ENCODE results near the gene USP24.

Gene USP24

DNA sequence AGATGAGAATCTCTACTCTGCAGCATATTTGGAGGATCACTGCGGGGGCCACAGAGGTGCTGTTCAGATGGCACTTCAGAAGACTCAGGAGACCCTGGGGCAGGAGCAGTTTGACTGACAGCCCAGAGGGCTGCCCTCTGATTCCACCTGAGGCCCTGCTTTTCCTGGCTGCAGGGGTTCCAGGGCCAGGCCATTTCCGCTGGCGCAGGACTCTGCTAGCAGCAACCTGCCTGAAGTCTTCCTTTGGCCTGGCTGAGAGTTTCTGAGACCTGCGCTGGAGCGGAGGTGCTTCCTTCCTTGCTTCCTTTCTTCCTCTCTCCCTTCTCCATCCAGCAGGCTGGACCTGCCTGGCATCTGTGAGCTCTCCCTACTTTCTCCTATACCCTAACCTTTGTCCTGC is 164.0 kb downstream of the USP24 start:
- Histone ChIP-seq H3K9me2 (replicated peaks; ENCODE audit: low read depth, low read length) (no peaks in the 10 kb centered on the region), H3K27me3 (ENCODE audit: insufficient read depth, low read length, poor library complexity, severe bottlenecking) (no peaks in the 10 kb centered on the region), H3K9me3 (ENCODE audit: insufficient read depth, low read depth, low read length) (no peaks in the 10 kb centered on the region), H2AFZ (ENCODE audit: low read length) (no peak overlapping the region), H3F3A (ENCODE audit: low read depth) (no peaks in the 10 kb centered on the region), H3K4me3 (ENCODE audit: low read length, poor library complexity, severe bottlenecking) (no peak overlapping the region), H3K4me1 (ENCODE audit: insufficient read depth, low read length, poor library complexity, severe bottlenecking) (no peaks in the 10 kb centered on the region), H3K4me2 (ENCODE audit: low read depth, low read length, poor library complexity, severe bottlenecking) (no peak overlapping the region), H3K79me2 (ENCODE audit: insufficient read depth, low read length) (no peaks in the 10 kb centered on the region), H4K20me1 (ENCODE audit: insufficient read depth, low read length, poor library complexity, severe bottlenecking) (no peaks in the 10 kb centered on the region), H3K36me3 (ENCODE audit: insufficient read depth, low read length) (no peaks in the 10 kb centered on the region), H3K9ac (ENCODE audit: low read depth, low read length, poor library complexity, severe bottlenecking) (no peak overlapping the region)
- no peak for TF ChIP-seq EZH2phosphoT487 (IDR thresholded peaks at IDR 0.05; ENCODE audit: borderline replicate concordance)
- TF ChIP-seq, protein P1, sequence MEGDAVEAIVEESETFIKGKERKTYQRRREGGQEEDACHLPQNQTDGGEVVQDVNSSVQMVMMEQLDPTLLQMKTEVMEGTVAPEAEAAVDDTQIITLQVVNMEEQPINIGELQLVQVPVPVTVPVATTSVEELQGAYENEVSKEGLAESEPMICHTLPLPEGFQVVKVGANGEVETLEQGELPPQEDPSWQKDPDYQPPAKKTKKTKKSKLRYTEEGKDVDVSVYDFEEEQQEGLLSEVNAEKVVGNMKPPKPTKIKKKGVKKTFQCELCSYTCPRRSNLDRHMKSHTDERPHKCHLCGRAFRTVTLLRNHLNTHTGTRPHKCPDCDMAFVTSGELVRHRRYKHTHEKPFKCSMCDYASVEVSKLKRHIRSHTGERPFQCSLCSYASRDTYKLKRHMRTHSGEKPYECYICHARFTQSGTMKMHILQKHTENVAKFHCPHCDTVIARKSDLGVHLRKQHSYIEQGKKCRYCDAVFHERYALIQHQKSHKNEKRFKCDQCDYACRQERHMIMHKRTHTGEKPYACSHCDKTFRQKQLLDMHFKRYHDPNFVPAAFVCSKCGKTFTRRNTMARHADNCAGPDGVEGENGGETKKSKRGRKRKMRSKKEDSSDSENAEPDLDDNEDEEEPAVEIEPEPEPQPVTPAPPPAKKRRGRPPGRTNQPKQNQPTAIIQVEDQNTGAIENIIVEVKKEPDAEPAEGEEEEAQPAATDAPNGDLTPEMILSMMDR (conservative IDR thresholded peaks at IDR 0.05; ENCODE audit: low read length): no peak

DNA sequence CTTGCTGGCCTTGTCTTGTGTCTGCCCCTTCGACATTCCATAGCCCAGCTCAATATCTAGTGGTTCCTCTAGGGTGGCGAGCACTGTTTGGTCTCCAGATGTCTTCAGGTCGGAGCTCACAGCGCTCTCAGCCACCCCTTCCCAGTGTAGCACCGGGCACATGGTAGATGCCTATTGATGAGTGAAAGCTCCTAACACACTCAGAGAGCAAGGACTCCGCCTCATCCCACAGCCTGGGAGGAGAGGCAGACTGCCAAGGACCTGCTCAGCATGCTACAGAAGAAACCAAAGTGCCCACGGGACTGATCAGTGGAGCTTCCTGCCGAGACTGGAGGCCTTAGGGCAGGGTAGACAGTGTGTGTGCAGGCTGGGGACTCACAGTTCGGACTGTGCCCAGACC is 164.9 kb downstream of the USP24 start:
- Histone ChIP-seq H3K79me2 (ENCODE audit: insufficient read depth, low read length) (no peaks in the 10 kb centered on the region), H3K9ac (ENCODE audit: low read depth, low read length, poor library complexity, severe bottlenecking) (no peak overlapping the region), H3K4me1 (ENCODE audit: insufficient read depth, low read length, poor library complexity, severe bottlenecking) (no peaks in the 10 kb centered on the region), H3K4me3 (ENCODE audit: low read length, poor library complexity, severe bottlenecking) (no peak overlapping the region), H3K9me3 (ENCODE audit: insufficient read depth, low read depth, low read length) (no peaks in the 10 kb centered on the region), H3K27me3 (ENCODE audit: insufficient read depth, low read length, poor library complexity, severe bottlenecking) (no peaks in the 10 kb centered on the region), H3K9me2 (replicated peaks; ENCODE audit: low read depth, low read length) (no peaks in the 10 kb centered on the region), H4K20me1 (ENCODE audit: insufficient read depth, low read length, poor library complexity, severe bottlenecking) (no peaks in the 10 kb centered on the region), H3K4me2 (ENCODE audit: low read depth, low read length, poor library complexity, severe bottlenecking) (no peak overlapping the region), H3F3A (ENCODE audit: low read depth) (no peaks in the 10 kb centered on the region), H3K36me3 (ENCODE audit: insufficient read depth, low read length) (no peaks in the 10 kb centered on the region), H2AFZ (ENCODE audit: low read length) (no peak overlapping the region)
- TF ChIP-seq, protein P1 (conservative IDR thresholded peaks at IDR 0.05; ENCODE audit: low read length): no peak
- TF ChIP-seq EZH2phosphoT487 (IDR thresholded peaks at IDR 0.05; ENCODE audit: borderline replicate concordance): no peak

DNA sequence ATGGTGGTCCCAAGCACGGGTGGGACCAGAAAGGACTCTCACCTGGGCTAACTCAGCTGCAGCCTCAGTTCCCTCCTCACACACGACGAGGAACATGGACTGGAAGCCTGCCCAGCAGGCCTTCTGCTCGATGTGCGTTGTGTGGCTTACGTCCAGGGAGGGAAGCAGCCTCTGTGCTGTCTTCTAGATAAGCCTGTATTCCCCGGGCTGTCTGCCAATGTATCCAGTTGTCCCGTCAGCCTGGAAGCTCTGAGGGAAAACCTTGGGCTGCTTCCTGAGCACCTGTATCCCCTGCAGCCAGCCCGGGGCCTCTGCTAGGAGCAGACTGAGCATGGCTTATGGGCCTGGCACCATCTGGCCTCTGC is 165.3 kb downstream of the USP24 start:
- Histone ChIP-seq H3K9me3 (ENCODE audit: insufficient read depth, low read depth, low read length) (no peaks in the 10 kb centered on the region), H3F3A (ENCODE audit: low read depth) (no peaks in the 10 kb centered on the region), H3K27me3 (ENCODE audit: insufficient read depth, low read length, poor library complexity, severe bottlenecking) (no peaks in the 10 kb centered on the region), H3K79me2 (ENCODE audit: insufficient read depth, low read length) (no peaks in the 10 kb centered on the region), H3K36me3 (ENCODE audit: insufficient read depth, low read length) (no peaks in the 10 kb centered on the region), H2AFZ (ENCODE audit: low read length) (no peak overlapping the region), H3K9me2 (replicated peaks; ENCODE audit: low read depth, low read length) (no peaks in the 10 kb centered on the region), H3K4me1 (ENCODE audit: insufficient read depth, low read length, poor library complexity, severe bottlenecking) (no peaks in the 10 kb centered on the region), H3K4me2 (ENCODE audit: low read depth, low read length, poor library complexity, severe bottlenecking) (no peak overlapping the region), H4K20me1 (ENCODE audit: insufficient read depth, low read length, poor library complexity, severe bottlenecking) (no peaks in the 10 kb centered on the region), H3K4me3 (ENCODE audit: low read length, poor library complexity, severe bottlenecking) (no peak overlapping the region), H3K9ac (ENCODE audit: low read depth, low read length, poor library complexity, severe bottlenecking) (no peak overlapping the region)
- TF ChIP-seq, protein P1 (conservative IDR thresholded peaks at IDR 0.05; ENCODE audit: low read length): no peak
- no peak for TF ChIP-seq EZH2phosphoT487 (IDR thresholded peaks at IDR 0.05; ENCODE audit: borderline replicate concordance)
